Prostate gland (tissue), 2 donors: ENCODE results near the gene SLC51B. TPM values are rescaled to one million over a fixed set of nuclear protein-coding genes. Genes with fewer than 3 reads are reported as not detected.

Experiments used
- DNase-seq: peaks from one replicate; pipeline ENCODE4 v3.0.0-alpha.2; 2019; ENCODE audit warnings: low spot score
- H3K27ac ChIP-seq, 2 donors: fragments of 200-600 bp; sonication (generic); 2 replicates each; pipeline ENCODE4 v1.5.1; 2017 to 2019
- H3K27me3 ChIP-seq: fragments of 200-600 bp; sonication (generic); replicated peaks from 2 replicates; pipeline ENCODE4 v1.5.1; 2019; ENCODE audit not compliant: insufficient read depth
- H3K36me3 ChIP-seq, 2 donors: fragments of 200-600 bp; sonication (generic); 1 replicate in 1 of 2; 2 replicates in 1 of 2; pipeline versions ENCODE4 v1.5.1 to v1.8.1; 2017 to 2019
- H3K4me1 ChIP-seq: fragments of 200-600 bp; sonication (generic); replicated peaks from 2 replicates; pipeline ENCODE4 v1.5.1; 2019
- H3K4me3 ChIP-seq, 2 donors: fragments of 200-600 bp; sonication (generic); 2 replicates each; pipeline ENCODE4 v1.5.1; 2017 to 2019
- H3K9me3 ChIP-seq: fragments of 200-600 bp; sonication (generic); 2 replicates; pipeline ENCODE4 v1.5.1; 2017
- POLR2A ChIP-seq: fragments of 450-650 bp; IDR thresholded peaks from one replicate; pipeline ENCODE4 v1.6.1; 2016; ENCODE audit warnings: antibody characterized with exemption, mild to moderate bottlenecking
- POLR2AphosphoS5 ChIP-seq: sonication (generic); formaldehyde crosslinking; IDR thresholded peaks from one replicate; pipeline ENCODE4 v1.6.1; 2017; ENCODE audit warnings: antibody characterized with exemption
- whole genome bisulfite sequencing: methylation state at CpG from one replicate; pipeline ENCODE4 v1.1.5; 2018; 5-methylcytosine and 5-hydroxymethylcytosine counted together
- intact Hi-C: fragments of 100-400 bp; cut with DNase I; formaldehyde crosslinking; loops from one replicate; pipeline ENCODE4 v1.14.2; 2022
- total RNA-seq, 2 donors: library from RNA; depleted of rRNA; stranded (reverse); fragments of >200 nt; gene quantifications; one replicate each; pipeline ENCODE4 v1.1.0, GENCODE V29; 2016
- TF ChIP-seq, protein P1 (sequence below), 4 experiments: fragments of 200-600 bp in 2 of 4; fragments of 450-650 bp in 2 of 4; sonication (generic) in 2 of 4; IDR thresholded peaks; 1 replicate in 3 of 4; 2 replicates in 1 of 4; pipeline ENCODE4 v1.5.1; 2016 to 2019; ENCODE audit warnings: antibody characterized with exemption in 4 of 4, mild to moderate bottlenecking in 2 of 4, moderate library complexity in 2 of 4

SLC51B gene
- total RNA-seq, 2 donors from 2014 or later, result 0.68 TPM; not detected in 1

DNA sequence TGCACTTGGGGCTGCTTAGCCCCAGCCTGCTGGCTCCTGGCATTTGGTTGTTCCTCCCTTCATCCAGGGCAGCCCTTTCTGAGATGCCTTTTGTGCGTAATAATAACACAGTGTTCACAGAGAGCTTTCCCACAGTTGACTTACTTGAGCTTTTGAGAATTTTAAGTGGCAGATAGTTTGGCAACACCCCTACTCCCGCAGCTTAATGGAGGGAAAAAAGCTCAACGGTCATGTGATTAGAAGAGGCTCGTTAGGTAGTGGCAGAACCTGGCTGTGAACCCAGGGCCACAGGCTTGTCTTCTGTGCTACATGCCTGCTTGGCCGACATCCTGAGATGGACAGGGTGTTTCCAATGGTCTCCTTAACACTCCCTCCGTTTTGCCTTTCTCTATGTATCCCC, 36.1 kb downstream of the SLC51B start:
- intact Hi-C loops, result no loop called here
- Histone ChIP-seq H3K4me3 (no peak overlapping the region), H3K27me3 (no peaks in the 10 kb centered on the region), H3K27ac (no peak overlapping the region), H3K36me3 (no peaks in the 10 kb centered on the region), H3K9me3 (no peaks in the 10 kb centered on the region), H3K4me1 (no peaks in the 10 kb centered on the region)
- WGBS, result 39% methylated on average over 6 of the region's 6 CpGs
- TF ChIP-seq, protein P1, sequence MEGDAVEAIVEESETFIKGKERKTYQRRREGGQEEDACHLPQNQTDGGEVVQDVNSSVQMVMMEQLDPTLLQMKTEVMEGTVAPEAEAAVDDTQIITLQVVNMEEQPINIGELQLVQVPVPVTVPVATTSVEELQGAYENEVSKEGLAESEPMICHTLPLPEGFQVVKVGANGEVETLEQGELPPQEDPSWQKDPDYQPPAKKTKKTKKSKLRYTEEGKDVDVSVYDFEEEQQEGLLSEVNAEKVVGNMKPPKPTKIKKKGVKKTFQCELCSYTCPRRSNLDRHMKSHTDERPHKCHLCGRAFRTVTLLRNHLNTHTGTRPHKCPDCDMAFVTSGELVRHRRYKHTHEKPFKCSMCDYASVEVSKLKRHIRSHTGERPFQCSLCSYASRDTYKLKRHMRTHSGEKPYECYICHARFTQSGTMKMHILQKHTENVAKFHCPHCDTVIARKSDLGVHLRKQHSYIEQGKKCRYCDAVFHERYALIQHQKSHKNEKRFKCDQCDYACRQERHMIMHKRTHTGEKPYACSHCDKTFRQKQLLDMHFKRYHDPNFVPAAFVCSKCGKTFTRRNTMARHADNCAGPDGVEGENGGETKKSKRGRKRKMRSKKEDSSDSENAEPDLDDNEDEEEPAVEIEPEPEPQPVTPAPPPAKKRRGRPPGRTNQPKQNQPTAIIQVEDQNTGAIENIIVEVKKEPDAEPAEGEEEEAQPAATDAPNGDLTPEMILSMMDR (IDR thresholded peaks at IDR 0.05), result no peak
- TF ChIP-seq POLR2A (no peak), POLR2AphosphoS5 (no peak)
- DNase-seq, result no peak

DNA sequence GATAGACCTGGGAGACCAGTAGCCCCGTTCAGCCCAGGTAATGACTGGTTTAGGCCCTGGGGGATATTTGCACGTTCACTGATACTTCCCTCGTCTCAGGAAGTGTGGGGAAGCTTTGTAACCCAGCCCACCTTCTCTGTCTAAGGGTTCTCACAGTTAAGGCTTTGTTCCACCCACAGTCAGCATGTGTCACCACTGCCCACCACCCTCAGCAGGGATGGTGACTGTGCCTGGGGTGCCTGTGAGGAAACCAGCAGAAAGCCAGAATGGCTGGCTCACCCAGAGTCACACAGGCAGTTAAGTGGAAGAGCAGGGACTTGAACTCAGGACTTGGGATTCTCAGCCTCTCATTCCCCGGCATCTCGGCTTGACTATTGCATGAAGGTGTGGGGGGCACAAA, 36.6 kb downstream of the SLC51B start:
- Histone ChIP-seq H3K4me3 (no peak overlapping the region), H3K27ac (peak overlapping the region in 1 of 2 donors; percentile 49), H3K9me3 (no peaks in the 10 kb centered on the region), H3K36me3 (no peaks in the 10 kb centered on the region), H3K27me3 (no peaks in the 10 kb centered on the region), H3K4me1 (no peaks in the 10 kb centered on the region)
- DNase-seq, result no peak
- WGBS, result 85% methylated on average over 5 of the region's 5 CpGs
- intact Hi-C loops, result loop anchor here (2.0 kb wide), 2 partner anchors 27 to 47 kb away; no protein-coding TSS in a partner anchor
- TF ChIP-seq POLR2AphosphoS5 (no peak), POLR2A (no peak)
- TF ChIP-seq, protein P1 (IDR thresholded peaks at IDR 0.05), result no peak

DNA sequence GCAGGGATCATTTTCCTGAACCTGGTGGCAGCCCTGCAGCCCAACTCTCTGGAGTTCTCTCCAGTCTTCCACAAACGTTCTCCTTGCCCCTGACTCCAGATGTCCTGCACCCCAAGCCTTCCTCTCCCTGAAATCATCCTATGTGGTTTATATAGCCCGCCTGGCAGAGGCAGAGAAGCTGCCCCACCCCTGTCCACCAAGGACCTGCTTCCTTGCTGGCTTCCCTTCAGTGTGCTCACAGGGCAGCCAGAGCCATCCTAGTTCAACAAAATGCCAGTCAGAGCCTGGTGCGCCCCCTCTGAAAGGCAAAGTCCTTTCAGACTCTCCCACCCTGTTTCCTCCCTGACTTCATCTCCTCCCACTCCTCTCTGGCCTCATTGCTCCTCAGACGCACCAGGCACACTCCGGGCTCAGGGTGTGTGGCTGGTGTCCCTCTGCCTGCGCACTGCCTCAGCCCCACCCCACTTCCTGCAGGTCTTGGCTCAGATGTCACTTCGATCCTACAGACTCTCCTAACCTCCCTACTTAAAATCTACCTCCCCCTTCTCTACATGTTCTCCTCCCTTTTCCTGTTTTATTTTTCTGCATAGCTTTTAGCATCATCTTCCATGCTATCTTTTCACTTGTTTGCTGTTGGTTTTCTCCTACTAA, 37.2 kb downstream of the SLC51B start:
- no peaks in the 10 kb centered on the region for H3K4me1 ChIP-seq
- peak; percentile 22 for DNase-seq

DNA sequence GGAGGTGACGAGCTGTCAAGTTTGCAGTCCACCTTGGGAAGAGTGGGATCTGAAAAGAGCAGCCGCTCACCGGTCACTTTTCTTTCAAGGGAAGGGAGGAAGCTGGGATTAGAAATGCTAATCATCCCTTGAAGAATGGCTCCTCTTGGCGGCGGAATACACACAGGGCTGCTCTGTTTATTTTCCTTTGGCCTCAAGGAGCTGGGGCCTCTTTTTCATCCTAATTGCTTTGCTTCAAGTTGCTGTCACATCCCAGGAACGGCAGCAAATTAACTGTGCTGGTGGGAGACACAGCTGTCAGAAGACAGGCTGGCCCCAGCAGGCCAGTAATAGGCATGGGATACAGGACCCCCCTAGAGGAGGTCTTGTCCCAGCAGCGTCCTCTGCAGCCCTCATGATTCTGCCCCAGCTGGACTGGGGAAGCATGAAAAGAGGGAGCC, 38.1 kb downstream of the SLC51B start:
- H3K4me1 ChIP-seq, result no peaks in the 10 kb centered on the region
- 31% methylated on average over 7 of the region's 7 CpGs for WGBS
- intact Hi-C loops, result loop anchor here (2.0 kb wide), 2 partner anchors 28 to 48 kb away; no protein-coding TSS in a partner anchor

More for the DNA sequence above, 37.2 kb downstream of the SLC51B start:
- no peaks in the 10 kb centered on the region for H3K27me3 ChIP-seq
- intact Hi-C loops, result loop anchor here (2.0 kb wide), 2 partner anchors 28 to 48 kb away; no protein-coding TSS in a partner anchor
- no peaks in the 10 kb centered on the region for H3K36me3 ChIP-seq
- TF ChIP-seq, protein P1 (IDR thresholded peaks at IDR 0.05), result no peak
- peak; percentile 34 for TF ChIP-seq POLR2AphosphoS5
- H3K9me3 ChIP-seq, result no peaks in the 10 kb centered on the region
- peak overlapping the region; percentile 21 to 49 for H3K27ac ChIP-seq
- H3K4me3 ChIP-seq, result no peak overlapping the region
- 15% methylated on average over 7 of the region's 7 CpGs for WGBS

More for the DNA sequence above, 38.1 kb downstream of the SLC51B start:
- Histone ChIP-seq H3K36me3 (no peaks in the 10 kb centered on the region), H3K4me3 (no peak overlapping the region), H3K27ac (peak overlapping the region in 1 of 2 donors; percentile 21), H3K9me3 (no peaks in the 10 kb centered on the region), H3K27me3 (no peaks in the 10 kb centered on the region)
- peak; percentile 4 for TF ChIP-seq POLR2AphosphoS5
- no peak for TF ChIP-seq POLR2A
- TF ChIP-seq, protein P1 (IDR thresholded peaks at IDR 0.05), result peak in 3 of 4 experiments; percentile 14 to 45 (median 32)
- no peak for DNase-seq
